Nephron progenitor cell (in vitro differentiated cells): Measurements from ENCODE around the gene TRDN.

ENCODE experiments used
- DNase-seq: peaks from one replicate; pipeline ENCODE4 v3.0.0; 2021
- H3K27ac Mint-ChIP-seq: 2 replicates; pipeline ENCODE4 v1.8.0; 2021; ENCODE audit warnings: mild to moderate bottlenecking, moderate library complexity, mixed read lengths
- H3K27me3 Mint-ChIP-seq: 2 replicates; pipeline ENCODE4 v1.8.0; 2021; ENCODE audit warnings: mild to moderate bottlenecking, low read depth, mixed read lengths; ENCODE audit not compliant: poor library complexity
- H3K36me3 Mint-ChIP-seq: 2 replicates; pipeline ENCODE4 v1.8.0; 2021; ENCODE audit warnings: low read depth, mixed read lengths
- H3K4me1 Mint-ChIP-seq: 2 replicates; pipeline ENCODE4 v1.8.0; 2021; ENCODE audit warnings: mixed read lengths
- H3K4me3 Mint-ChIP-seq: 2 replicates; pipeline ENCODE4 v1.8.0; 2021; ENCODE audit warnings: mild to moderate bottlenecking, moderate library complexity, mixed read lengths
- H3K9me3 Mint-ChIP-seq: 2 replicates; pipeline ENCODE4 v1.8.0; 2021; ENCODE audit warnings: mild to moderate bottlenecking, moderate library complexity, mixed read lengths
- CTCF ChIP-seq: fragments of 200-600 bp; sonication (generic); IDR thresholded peaks from 2 replicates; pipeline ENCODE4 v1.5.0; 2021; ENCODE audit warnings: antibody characterized with exemption

The TRDN gene

GRCh38 chr6:123658848-123659247 is 22.1 kb upstream of the TRDN start:
- Mint-ChIP-seq H3K4me1 (no peaks in the 10 kb centered on the region), H3K27me3 (no peaks in the 10 kb centered on the region), H3K9me3 (no peaks in the 10 kb centered on the region), H3K36me3 (no peaks in the 10 kb centered on the region), H3K4me3 (no peak overlapping the region), H3K27ac (no peak overlapping the region)
- no peak for TF ChIP-seq CTCF
- DNase-seq, result no peak

- Mint-ChIP-seq H3K36me3 (no peaks in the 10 kb centered on the region), H3K4me1 (no peaks in the 10 kb centered on the region), H3K4me3 (no peak overlapping the region), H3K27me3 (no peaks in the 10 kb centered on the region), H3K27ac (no peak overlapping the region), H3K9me3 (no peaks in the 10 kb centered on the region)
- DNase-seq, result no peak
- TF ChIP-seq CTCF, result no peak
Measured at GRCh38 chr6:123655521-123656306, 19.0 kb upstream of the TRDN start.

- Mint-ChIP-seq H3K4me3 (no peak overlapping the region), H3K4me1 (no peaks in the 10 kb centered on the region), H3K9me3 (peaks cover 12% of the 10 kb centered on the region), H3K27ac (no peak overlapping the region), H3K36me3 (no peaks in the 10 kb centered on the region), H3K27me3 (no peaks in the 10 kb centered on the region)
- no peak for TF ChIP-seq CTCF
- DNase-seq, result no peak
Measured at GRCh38 chr6:123648723-123649122, 12.0 kb upstream of the TRDN start.

GRCh38 chr6:123648020-123648580 is 11.3 kb upstream of the TRDN start:
- no peaks in the 10 kb centered on the region for H3K4me1 Mint-ChIP-seq
- H3K9me3 Mint-ChIP-seq, result peaks cover 12% of the 10 kb centered on the region
- no peak for DNase-seq
- H3K27ac Mint-ChIP-seq, result no peak overlapping the region
- H3K27me3 Mint-ChIP-seq, result no peaks in the 10 kb centered on the region
- no peak overlapping the region for H3K4me3 Mint-ChIP-seq
- H3K36me3 Mint-ChIP-seq, result no peaks in the 10 kb centered on the region
- no peak for TF ChIP-seq CTCF

- Mint-ChIP-seq H3K9me3 (peaks cover under 1% of the 10 kb centered on the region), H3K36me3 (no peaks in the 10 kb centered on the region), H3K27ac (peak overlapping the region; percentile 29), H3K4me1 (peaks cover 16% of the 10 kb centered on the region), H3K4me3 (no peak overlapping the region), H3K27me3 (no peaks in the 10 kb centered on the region)
- no peak for DNase-seq
- TF ChIP-seq CTCF, result no peak
Measured at GRCh38 chr6:123641497-123641896, 4.7 kb upstream of the TRDN start.
